ENCODE measurements around the gene CELA3B.
"Not testable (repeated sequence)": the region's sequence is repeated elsewhere in the genome, so short reads cannot be mapped to it uniquely, and the experiment has no call there.

Gene CELA3B

GRCh38 chr1:22005261-22006149 is 28.7 kb downstream of the CELA3B start:
- not testable (repeated sequence) for H3F3A ChIP-seq (ENCODE audit: control insufficient read depth, insufficient read depth); H3K27me3 ChIP-seq (ENCODE audit: control insufficient read depth, low read length); H3K4me1 ChIP-seq (ENCODE audit: control insufficient read depth, low read length); H3K4me2 ChIP-seq (ENCODE audit: low read length); H4K20me1 ChIP-seq (ENCODE audit: control insufficient read depth, insufficient read depth, low read depth, low read length); H3K79me2 ChIP-seq (ENCODE audit: control insufficient read depth, low read length); H3K9me2 ChIP-seq (replicated peaks; ENCODE audit: control insufficient read depth, low read length); H3K9me3 ChIP-seq (ENCODE audit: control insufficient read depth, insufficient read depth, low read length); H3K27ac ChIP-seq (ENCODE audit: low read depth, low read length); H3K4me3 ChIP-seq (ENCODE audit: low read length); H3K36me3 ChIP-seq (ENCODE audit: control insufficient read depth, low read length)
- TF ChIP-seq CTCF (IDR thresholded peaks at IDR 0.05; ENCODE audit: low read depth, low read length, poor library complexity, severe bottlenecking), result peak; percentile 47

- not testable (repeated sequence) for H3K9me3 ChIP-seq (ENCODE audit: control insufficient read depth, insufficient read depth, low read length); H4K20me1 ChIP-seq (ENCODE audit: control insufficient read depth, insufficient read depth, low read depth, low read length); H3K36me3 ChIP-seq (ENCODE audit: control insufficient read depth, low read length); H3F3A ChIP-seq (ENCODE audit: control insufficient read depth, insufficient read depth); H3K4me3 ChIP-seq (ENCODE audit: low read length); H3K4me1 ChIP-seq (ENCODE audit: control insufficient read depth, low read length); H3K27me3 ChIP-seq (ENCODE audit: control insufficient read depth, low read length); H3K79me2 ChIP-seq (ENCODE audit: control insufficient read depth, low read length); H3K9me2 ChIP-seq (replicated peaks; ENCODE audit: control insufficient read depth, low read length); H3K4me2 ChIP-seq (ENCODE audit: low read length); H3K27ac ChIP-seq (ENCODE audit: low read depth, low read length)
Observed at GRCh38 chr1:22006736-22007135, 29.9 kb downstream of the CELA3B start.

- not testable (repeated sequence) for H3F3A ChIP-seq (ENCODE audit: control insufficient read depth, insufficient read depth); H3K79me2 ChIP-seq (ENCODE audit: control insufficient read depth, low read length); H3K27ac ChIP-seq (ENCODE audit: low read depth, low read length); H3K9me2 ChIP-seq (replicated peaks; ENCODE audit: control insufficient read depth, low read length); H4K20me1 ChIP-seq (ENCODE audit: control insufficient read depth, insufficient read depth, low read depth, low read length); H3K9me3 ChIP-seq (ENCODE audit: control insufficient read depth, insufficient read depth, low read length); H3K4me3 ChIP-seq (ENCODE audit: low read length); H3K27me3 ChIP-seq (ENCODE audit: control insufficient read depth, low read length); H3K4me1 ChIP-seq (ENCODE audit: control insufficient read depth, low read length); H3K36me3 ChIP-seq (ENCODE audit: control insufficient read depth, low read length); H3K4me2 ChIP-seq (ENCODE audit: low read length)
Observed at GRCh38 chr1:22007262-22007661, 30.4 kb downstream of the CELA3B start.

- H3K27me3 ChIP-seq (ENCODE audit: control insufficient read depth, low read length); H3K4me2 ChIP-seq (ENCODE audit: low read length); H3K9me2 ChIP-seq (replicated peaks; ENCODE audit: control insufficient read depth, low read length); H3K9me3 ChIP-seq (ENCODE audit: control insufficient read depth, insufficient read depth, low read length); H3K36me3 ChIP-seq (ENCODE audit: control insufficient read depth, low read length); H3K4me3 ChIP-seq (ENCODE audit: low read length); H3K4me1 ChIP-seq (ENCODE audit: control insufficient read depth, low read length); H4K20me1 ChIP-seq (ENCODE audit: control insufficient read depth, insufficient read depth, low read depth, low read length); H3K27ac ChIP-seq (ENCODE audit: low read depth, low read length); H3K79me2 ChIP-seq (ENCODE audit: control insufficient read depth, low read length); H3F3A ChIP-seq (ENCODE audit: control insufficient read depth, insufficient read depth): not testable (repeated sequence)
Observed at GRCh38 chr1:22009566-22009965, 32.7 kb downstream of the CELA3B start.

- H3K4me2 ChIP-seq (ENCODE audit: low read length); H3K4me3 ChIP-seq (ENCODE audit: low read length); H4K20me1 ChIP-seq (ENCODE audit: control insufficient read depth, insufficient read depth, low read depth, low read length); H3K27me3 ChIP-seq (ENCODE audit: control insufficient read depth, low read length); H3F3A ChIP-seq (ENCODE audit: control insufficient read depth, insufficient read depth); H3K27ac ChIP-seq (ENCODE audit: low read depth, low read length); H3K36me3 ChIP-seq (ENCODE audit: control insufficient read depth, low read length); H3K9me3 ChIP-seq (ENCODE audit: control insufficient read depth, insufficient read depth, low read length); H3K9me2 ChIP-seq (replicated peaks; ENCODE audit: control insufficient read depth, low read length); H3K79me2 ChIP-seq (ENCODE audit: control insufficient read depth, low read length); H3K4me1 ChIP-seq (ENCODE audit: control insufficient read depth, low read length): not testable (repeated sequence)
Observed at GRCh38 chr1:22012752-22013151, 35.9 kb downstream of the CELA3B start.

GRCh38 chr1:22014575-22015206 is 37.9 kb downstream of the CELA3B start:
- H3K4me3 ChIP-seq (ENCODE audit: low read length); H3K4me1 ChIP-seq (ENCODE audit: control insufficient read depth, low read length); H3K9me3 ChIP-seq (ENCODE audit: control insufficient read depth, insufficient read depth, low read length); H4K20me1 ChIP-seq (ENCODE audit: control insufficient read depth, insufficient read depth, low read depth, low read length); H3K79me2 ChIP-seq (ENCODE audit: control insufficient read depth, low read length); H3K9me2 ChIP-seq (replicated peaks; ENCODE audit: control insufficient read depth, low read length); H3K4me2 ChIP-seq (ENCODE audit: low read length); H3F3A ChIP-seq (ENCODE audit: control insufficient read depth, insufficient read depth); H3K27me3 ChIP-seq (ENCODE audit: control insufficient read depth, low read length); H3K36me3 ChIP-seq (ENCODE audit: control insufficient read depth, low read length); H3K27ac ChIP-seq (ENCODE audit: low read depth, low read length): not testable (repeated sequence)
